IPS-20b (cell line): ENCODE results near the gene MYH7B.
A peak's percentile ranks its signal among the peaks of the same experiment; 100 is the strongest.

ENCODE experiments used
- H3K27ac ChIP-seq: one replicate; pipeline ENCODE4 v1.5.1; 2013; ENCODE audit warnings: low read length
- H3K27me3 ChIP-seq: 2 replicates; pipeline ENCODE4 v1.6.1; 2013; ENCODE audit warnings: mild to moderate bottlenecking, low read length, inconsistent platforms; ENCODE audit not compliant: insufficient read depth
- H3K36me3 ChIP-seq: 2 replicates; pipeline ENCODE4 v1.6.1; 2013; ENCODE audit warnings: low read depth, mild to moderate bottlenecking, inconsistent platforms, low read length, moderate library complexity; ENCODE audit not compliant: insufficient read depth
- H3K4me1 ChIP-seq: 2 replicates; pipeline ENCODE4 v1.6.1; 2013; ENCODE audit warnings: mild to moderate bottlenecking, control low read depth, inconsistent platforms, low read length, moderate library complexity; ENCODE audit not compliant: insufficient read depth
- H3K4me3 ChIP-seq: 2 replicates; pipeline ENCODE4 v1.5.1; 2013; ENCODE audit warnings: mild to moderate bottlenecking, low read length, inconsistent platforms
- H3K9ac ChIP-seq: 2 replicates; pipeline ENCODE4 v1.6.1; 2013; ENCODE audit warnings: low read depth, mild to moderate bottlenecking, inconsistent platforms, low read length, moderate library complexity
- H3K9me3 ChIP-seq: 2 replicates; pipeline ENCODE4 v1.6.1; 2013; ENCODE audit warnings: mild to moderate bottlenecking, low read depth, low read length, inconsistent platforms; ENCODE audit not compliant: insufficient read depth

The MYH7B gene

GRCh38 chr20:34979366-34980153, 23.9 kb downstream of the MYH7B start:
- Histone ChIP-seq H3K36me3 (no peaks in the 10 kb centered on the region), H3K4me1 (peaks cover 14% of the 10 kb centered on the region; the same call in 1 of the 2 replicates), H3K27ac (no peak overlapping the region), H3K9ac (no peak overlapping the region), H3K4me3 (no peak overlapping the region), H3K9me3 (no peaks in the 10 kb centered on the region), H3K27me3 (peaks cover 21% of the 10 kb centered on the region)

GRCh38 chr20:34980543-34981233, 25.0 kb downstream of the MYH7B start:
- Histone ChIP-seq H3K4me3 (no peak overlapping the region), H3K4me1 (peaks cover 20% of the 10 kb centered on the region; the same call in 1 of the 2 replicates), H3K9ac (no peak overlapping the region), H3K27me3 (peaks cover 32% of the 10 kb centered on the region), H3K9me3 (no peaks in the 10 kb centered on the region), H3K36me3 (no peaks in the 10 kb centered on the region), H3K27ac (no peak overlapping the region)

GRCh38 chr20:34982270-34983088, 26.8 kb downstream of the MYH7B start:
- Histone ChIP-seq H3K27me3 (peaks cover 44% of the 10 kb centered on the region), H3K9ac (no peak overlapping the region), H3K9me3 (no peaks in the 10 kb centered on the region), H3K4me1 (peaks cover 17% of the 10 kb centered on the region; the same call in 1 of the 2 replicates), H3K36me3 (no peaks in the 10 kb centered on the region), H3K27ac (no peak overlapping the region), H3K4me3 (no peak overlapping the region)

GRCh38 chr20:34983089-34983820, 27.6 kb downstream of the MYH7B start:
- peak overlapping the region; percentile 43 for H3K4me3 ChIP-seq
- H3K36me3 ChIP-seq: no peaks in the 10 kb centered on the region
- no peaks in the 10 kb centered on the region for H3K9me3 ChIP-seq
- peaks cover 17% of the 10 kb centered on the region; the same call in 1 of the 2 replicates for H3K4me1 ChIP-seq
- H3K9ac ChIP-seq: no peak overlapping the region
- H3K27me3 ChIP-seq: peaks cover 44% of the 10 kb centered on the region
- no peak overlapping the region for H3K27ac ChIP-seq

- Histone ChIP-seq H3K36me3 (no peaks in the 10 kb centered on the region), H3K4me1 (peaks cover 17% of the 10 kb centered on the region; the same call in 1 of the 2 replicates), H3K9ac (no peak overlapping the region), H3K27me3 (peaks cover 44% of the 10 kb centered on the region), H3K4me3 (peak overlapping the region; percentile 43), H3K27ac (no peak overlapping the region), H3K9me3 (no peaks in the 10 kb centered on the region)
Observed at GRCh38 chr20:34983995-34984735, 28.5 kb downstream of the MYH7B start.

GRCh38 chr20:34984756-34985261, 29.1 kb downstream of the MYH7B start:
- no peak overlapping the region for H3K27ac ChIP-seq
- no peak overlapping the region for H3K4me3 ChIP-seq
- H3K27me3 ChIP-seq: peaks cover 44% of the 10 kb centered on the region
- H3K9me3 ChIP-seq: no peaks in the 10 kb centered on the region
- H3K36me3 ChIP-seq: no peaks in the 10 kb centered on the region
- no peak overlapping the region for H3K9ac ChIP-seq
- H3K4me1 ChIP-seq: peaks cover 17% of the 10 kb centered on the region; the same call in 1 of the 2 replicates

- H3K4me3 ChIP-seq: no peak overlapping the region
- no peaks in the 10 kb centered on the region for H3K9me3 ChIP-seq
- H3K36me3 ChIP-seq: no peaks in the 10 kb centered on the region
- H3K27me3 ChIP-seq: peaks cover 44% of the 10 kb centered on the region
- H3K4me1 ChIP-seq: peaks cover 17% of the 10 kb centered on the region; the same call in 1 of the 2 replicates
- no peak overlapping the region for H3K27ac ChIP-seq
- H3K9ac ChIP-seq: no peak overlapping the region
Observed at GRCh38 chr20:34985461-34986310, 30.0 kb downstream of the MYH7B start.

GRCh38 chr20:34986311-34987287, 30.9 kb downstream of the MYH7B start:
- H3K9ac ChIP-seq: no peak overlapping the region
- H3K4me1 ChIP-seq: peaks cover 13% of the 10 kb centered on the region; the same call in 1 of the 2 replicates
- no peaks in the 10 kb centered on the region for H3K36me3 ChIP-seq
- no peak overlapping the region for H3K4me3 ChIP-seq
- peaks cover 44% of the 10 kb centered on the region for H3K27me3 ChIP-seq
- H3K9me3 ChIP-seq: no peaks in the 10 kb centered on the region
- no peak overlapping the region for H3K27ac ChIP-seq
